ENCODE data around the gene CREB5.

Gene CREB5

GRCh38 chr7:28473571-28474281 is 61.4 kb downstream of the CREB5 start:
- no peak for TF ChIP-seq POLR2AphosphoS5 (IDR thresholded peaks at IDR 0.05; ENCODE audit: low read depth, low read length)
- no peak for TF ChIP-seq TAF1 (IDR thresholded peaks at IDR 0.05; ENCODE audit: borderline replicate concordance, insufficient read depth, low read length)
- TF ChIP-seq REST (IDR thresholded peaks at IDR 0.05; ENCODE audit: insufficient read depth in 1 of 2, low read depth in 2 of 2, low read length in 2 of 2): no peak
- TF ChIP-seq SIN3A (IDR thresholded peaks at IDR 0.05; ENCODE audit: borderline replicate concordance, insufficient read depth, low read length): no peak
- no peak for TF ChIP-seq FOXP2 (optimal IDR thresholded peaks at IDR 0.05; ENCODE audit: borderline replicate concordance, extremely low read depth, extremely low read length, insufficient read depth)

- TF ChIP-seq TAF1 (IDR thresholded peaks at IDR 0.05; ENCODE audit: borderline replicate concordance, insufficient read depth, low read length) (no peak), POLR2AphosphoS5 (IDR thresholded peaks at IDR 0.05; ENCODE audit: low read depth, low read length) (no peak), FOXP2 (optimal IDR thresholded peaks at IDR 0.05; ENCODE audit: borderline replicate concordance, extremely low read depth, extremely low read length, insufficient read depth) (no peak), SIN3A (IDR thresholded peaks at IDR 0.05; ENCODE audit: borderline replicate concordance, insufficient read depth, low read length) (no peak), REST (IDR thresholded peaks at IDR 0.05; ENCODE audit: insufficient read depth in 1 of 2, low read depth in 2 of 2, low read length in 2 of 2) (no peak)
Measured at GRCh38 chr7:28474282-28474638, 61.9 kb downstream of the CREB5 start.

- TF ChIP-seq REST (IDR thresholded peaks at IDR 0.05; ENCODE audit: insufficient read depth in 1 of 2, low read depth in 2 of 2, low read length in 2 of 2): no peak
- no peak for TF ChIP-seq FOXP2 (optimal IDR thresholded peaks at IDR 0.05; ENCODE audit: borderline replicate concordance, extremely low read depth, extremely low read length, insufficient read depth)
- TF ChIP-seq POLR2AphosphoS5 (IDR thresholded peaks at IDR 0.05; ENCODE audit: low read depth, low read length): no peak
- no peak for TF ChIP-seq TAF1 (IDR thresholded peaks at IDR 0.05; ENCODE audit: borderline replicate concordance, insufficient read depth, low read length)
- TF ChIP-seq SIN3A (IDR thresholded peaks at IDR 0.05; ENCODE audit: borderline replicate concordance, insufficient read depth, low read length): no peak
Measured at GRCh38 chr7:28474640-28475039, 62.3 kb downstream of the CREB5 start.

- TF ChIP-seq SIN3A (IDR thresholded peaks at IDR 0.05; ENCODE audit: borderline replicate concordance, insufficient read depth, low read length) (no peak), POLR2AphosphoS5 (IDR thresholded peaks at IDR 0.05; ENCODE audit: low read depth, low read length) (no peak), REST (IDR thresholded peaks at IDR 0.05; ENCODE audit: insufficient read depth in 1 of 2, low read depth in 2 of 2, low read length in 2 of 2) (no peak), TAF1 (IDR thresholded peaks at IDR 0.05; ENCODE audit: borderline replicate concordance, insufficient read depth, low read length) (no peak), FOXP2 (optimal IDR thresholded peaks at IDR 0.05; ENCODE audit: borderline replicate concordance, extremely low read depth, extremely low read length, insufficient read depth) (no peak)
Measured at GRCh38 chr7:28477041-28477442, 64.7 kb downstream of the CREB5 start.
